RWPE2 (cell line): ENCODE data around the gene NOL9.

Experiments used
- ATAC-seq: fragments of 200-7000 bp; cut with Tn5 transposase; 3 replicates; pipeline ENCODE4 v1.9.1; 2021; ENCODE audit warnings: low read depth
- DNase-seq: peaks from one replicate; pipeline ENCODE4 v3.0.0-alpha.2; 2020; ENCODE audit warnings: low spot score
- H3K27ac ChIP-seq: fragments of 450-650 bp; 2 replicates; pipeline ENCODE4 v1.5.1; 2017; ENCODE audit warnings: mild to moderate bottlenecking; ENCODE audit not compliant: poor library complexity, severe bottlenecking
- H3K27me3 ChIP-seq: fragments of 250-450 bp; sonication (Bioruptor Pico); 2 replicates; pipeline ENCODE4 v1.5.1; 2021; ENCODE audit warnings: mild to moderate bottlenecking, moderate library complexity; ENCODE audit not compliant: insufficient read depth, poor library complexity, severe bottlenecking
- H3K36me3 ChIP-seq: fragments of 250-450 bp; sonication (Bioruptor Pico); 2 replicates; pipeline ENCODE4 v1.5.1; 2020; ENCODE audit warnings: low read depth, mild to moderate bottlenecking, moderate library complexity
- H3K4me1 ChIP-seq: fragments of 250-450 bp; sonication (Bioruptor Pico); 2 replicates; pipeline ENCODE4 v1.5.1; 2021; ENCODE audit warnings: mild to moderate bottlenecking, moderate library complexity; ENCODE audit not compliant: insufficient read depth, poor library complexity, severe bottlenecking
- H3K4me3 ChIP-seq: fragments of 250-450 bp; sonication (Bioruptor Pico); 2 replicates; pipeline ENCODE4 v1.5.1; 2021; ENCODE audit warnings: mild to moderate bottlenecking, moderate library complexity; ENCODE audit not compliant: severe bottlenecking
- H3K9me3 ChIP-seq: fragments of 250-450 bp; sonication (Bioruptor Pico); 2 replicates; pipeline ENCODE4 v1.5.1; 2021; ENCODE audit warnings: mild to moderate bottlenecking, moderate library complexity; ENCODE audit not compliant: severe bottlenecking
- TF ChIP-seq, protein P1 (sequence below): fragments of 450-650 bp; IDR thresholded peaks from one replicate; pipeline ENCODE4 v1.5.1; 2017; ENCODE audit warnings: mild to moderate bottlenecking, moderate library complexity; ENCODE audit not compliant: poor library complexity, severe bottlenecking

NOL9 gene

DNA sequence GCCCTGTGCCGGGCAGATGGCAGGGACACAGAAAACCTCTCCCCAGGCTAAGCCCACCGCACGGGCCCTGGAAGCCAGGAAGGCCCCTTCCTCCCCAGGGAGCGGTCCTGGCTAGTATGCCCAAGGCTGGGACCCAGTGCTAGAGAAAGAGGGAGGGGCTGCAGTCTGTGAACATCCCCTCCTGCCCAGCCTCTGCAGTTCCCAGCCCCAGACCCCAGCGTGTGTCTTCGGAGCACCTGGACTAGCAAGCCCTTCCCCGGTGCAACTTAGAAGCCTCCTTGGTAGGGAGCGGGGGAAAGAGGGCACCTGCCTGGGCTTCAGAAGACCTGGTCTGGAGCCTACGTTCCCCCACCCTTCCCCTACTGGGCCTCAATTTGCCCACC lies 64.9 kb downstream of the NOL9 start:
- Histone ChIP-seq H3K4me1 (peaks cover 27% of the 10 kb centered on the region), H3K36me3 (peaks cover 4% of the 10 kb centered on the region), H3K4me3 (peak overlapping the region; percentile 65), H3K27ac (peak overlapping the region; percentile 99), H3K9me3 (no peaks in the 10 kb centered on the region), H3K27me3 (no peaks in the 10 kb centered on the region)
- TF ChIP-seq, protein P1, sequence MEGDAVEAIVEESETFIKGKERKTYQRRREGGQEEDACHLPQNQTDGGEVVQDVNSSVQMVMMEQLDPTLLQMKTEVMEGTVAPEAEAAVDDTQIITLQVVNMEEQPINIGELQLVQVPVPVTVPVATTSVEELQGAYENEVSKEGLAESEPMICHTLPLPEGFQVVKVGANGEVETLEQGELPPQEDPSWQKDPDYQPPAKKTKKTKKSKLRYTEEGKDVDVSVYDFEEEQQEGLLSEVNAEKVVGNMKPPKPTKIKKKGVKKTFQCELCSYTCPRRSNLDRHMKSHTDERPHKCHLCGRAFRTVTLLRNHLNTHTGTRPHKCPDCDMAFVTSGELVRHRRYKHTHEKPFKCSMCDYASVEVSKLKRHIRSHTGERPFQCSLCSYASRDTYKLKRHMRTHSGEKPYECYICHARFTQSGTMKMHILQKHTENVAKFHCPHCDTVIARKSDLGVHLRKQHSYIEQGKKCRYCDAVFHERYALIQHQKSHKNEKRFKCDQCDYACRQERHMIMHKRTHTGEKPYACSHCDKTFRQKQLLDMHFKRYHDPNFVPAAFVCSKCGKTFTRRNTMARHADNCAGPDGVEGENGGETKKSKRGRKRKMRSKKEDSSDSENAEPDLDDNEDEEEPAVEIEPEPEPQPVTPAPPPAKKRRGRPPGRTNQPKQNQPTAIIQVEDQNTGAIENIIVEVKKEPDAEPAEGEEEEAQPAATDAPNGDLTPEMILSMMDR = no peak
- DNase-seq (no peak), ATAC-seq (peak; percentile 1)

DNA sequence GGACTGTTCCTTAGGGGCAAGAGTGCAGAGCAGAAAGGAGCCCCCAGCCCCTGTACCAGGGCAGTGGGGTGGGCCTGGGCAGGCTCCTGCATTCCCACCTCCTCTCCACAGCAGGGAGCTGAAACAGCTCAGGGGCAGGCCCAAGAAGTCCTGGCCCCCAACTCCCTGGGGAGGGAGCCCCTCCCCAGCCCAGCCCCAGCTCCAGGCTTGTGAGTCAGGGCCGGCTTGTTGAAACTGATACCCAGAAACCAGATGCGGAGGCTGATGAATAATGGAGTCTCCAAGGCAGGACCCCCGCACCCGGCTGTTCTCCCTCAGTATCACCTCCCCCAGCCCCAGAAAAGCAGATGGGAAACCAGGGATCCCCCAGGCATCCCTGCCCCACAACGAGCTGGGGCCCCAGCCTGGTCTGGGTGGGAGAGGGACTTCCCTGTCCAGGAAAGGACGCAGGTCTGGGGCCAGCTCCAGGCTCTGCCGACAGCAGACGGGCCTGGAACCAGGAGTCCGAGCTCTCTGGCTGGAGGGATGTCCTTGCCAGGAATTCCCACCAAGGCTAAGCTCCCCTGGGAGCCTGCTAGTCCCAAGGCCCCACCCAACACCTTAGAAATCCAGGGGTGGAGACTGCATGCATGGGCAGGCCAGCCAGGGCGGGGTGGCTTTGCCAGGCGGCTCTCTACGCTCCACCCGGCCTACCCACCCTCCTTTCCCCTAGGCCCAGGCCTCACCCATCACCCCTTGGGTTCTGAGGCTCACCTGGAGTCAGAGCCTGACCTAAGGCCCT lies 65.5 kb downstream of the NOL9 start:
- peak; percentile 94 for DNase-seq
- TF ChIP-seq, protein P1 = no peak
- Histone ChIP-seq H3K9me3 (no peaks in the 10 kb centered on the region), H3K4me1 (peaks cover 27% of the 10 kb centered on the region), H3K4me3 (peak overlapping the region; percentile 65), H3K27me3 (no peaks in the 10 kb centered on the region), H3K27ac (peak overlapping the region; percentile 99), H3K36me3 (peaks cover 4% of the 10 kb centered on the region)
- ATAC-seq = peak; percentile 62

DNA sequence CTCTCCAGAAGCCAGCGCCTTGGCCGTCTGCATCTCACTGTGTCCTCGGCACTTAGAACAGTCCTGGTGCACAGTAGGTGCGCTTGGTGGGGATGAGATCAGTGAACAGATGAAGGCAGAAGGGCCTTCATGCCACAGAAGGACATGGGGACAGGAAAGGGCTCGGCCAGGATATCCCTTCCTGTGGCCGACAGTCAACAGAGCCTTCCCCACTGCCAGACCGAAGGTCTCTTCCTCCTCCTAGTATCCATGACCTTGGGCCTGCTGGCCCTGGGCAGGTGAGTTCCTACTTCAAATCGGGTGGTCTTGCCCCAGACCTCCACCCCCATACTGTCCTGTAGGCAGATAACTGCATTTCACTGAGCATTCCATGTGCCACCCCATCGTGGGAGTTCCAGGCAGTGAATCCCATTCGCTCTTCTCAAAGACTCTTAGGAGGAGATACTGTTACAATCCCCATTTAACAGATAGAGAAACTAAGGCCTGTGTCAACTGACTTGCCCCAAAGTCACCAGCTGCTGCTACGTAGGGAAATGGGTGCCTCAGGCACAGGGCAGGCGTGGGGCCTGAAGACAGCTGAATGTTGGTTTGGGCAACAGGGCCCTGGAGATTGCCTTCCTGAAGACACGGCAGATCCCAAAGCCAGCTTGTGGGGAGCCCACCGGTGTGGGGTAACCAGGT lies 66.4 kb downstream of the NOL9 start:
- no peaks in the 10 kb centered on the region for H3K27me3 ChIP-seq
- peaks cover 4% of the 10 kb centered on the region for H3K36me3 ChIP-seq
- H3K4me3 ChIP-seq = no peak overlapping the region
- no peak for ATAC-seq
- TF ChIP-seq, protein P1 = no peak
- peak overlapping the region; percentile 99 for H3K27ac ChIP-seq
- no peak for DNase-seq
- peaks cover 27% of the 10 kb centered on the region for H3K4me1 ChIP-seq
- no peaks in the 10 kb centered on the region for H3K9me3 ChIP-seq

DNA sequence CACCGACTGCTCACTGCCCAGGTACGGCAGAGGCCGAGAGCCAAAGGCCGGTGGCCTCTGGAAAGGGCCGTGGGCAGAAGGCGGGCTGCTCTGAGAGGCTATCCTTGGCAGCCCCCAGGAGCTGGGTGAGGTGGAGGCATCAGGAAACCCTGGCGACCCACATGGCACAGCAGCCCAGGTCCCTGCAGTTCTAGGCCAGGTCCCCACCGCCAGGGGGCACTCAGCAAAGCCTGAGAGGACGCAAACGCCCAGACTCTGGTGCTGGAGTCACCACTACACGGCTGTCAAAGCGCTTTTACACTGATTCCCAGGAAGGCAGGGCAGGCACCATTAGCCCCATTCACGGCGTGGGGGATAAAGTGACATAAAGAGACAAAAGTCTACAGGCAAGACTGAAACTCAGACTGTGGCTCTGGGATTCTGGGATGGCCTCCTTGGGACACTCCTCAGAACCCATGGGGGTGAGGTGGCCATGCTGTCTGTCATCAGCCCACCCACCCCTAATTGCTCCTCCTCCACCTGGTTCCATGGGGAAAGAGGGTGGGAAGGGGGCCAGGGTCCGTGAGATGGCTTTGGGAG lies 67.8 kb downstream of the NOL9 start:
- peaks cover 19% of the 10 kb centered on the region for H3K4me1 ChIP-seq
- DNase-seq (no peak), ATAC-seq (peak; percentile 37)
- peak overlapping the region; percentile 49 for H3K4me3 ChIP-seq
- peak overlapping the region; percentile 99 for H3K27ac ChIP-seq
- H3K36me3 ChIP-seq = peaks cover 8% of the 10 kb centered on the region
- no peaks in the 10 kb centered on the region for H3K27me3 ChIP-seq
- H3K9me3 ChIP-seq = no peaks in the 10 kb centered on the region
- TF ChIP-seq, protein P1 = peak; percentile 91
